Measurements from ENCODE around the gene FANCI. TPM values are rescaled to one million over a fixed set of nuclear protein-coding genes. Genes with fewer than 3 reads are reported as not detected.

The FANCI gene
- total and polyA plus RNA-seq, 2 of the 4 experiments (the other 2 are of a cell fraction): 13.2 to 34.2 TPM

DNA sequence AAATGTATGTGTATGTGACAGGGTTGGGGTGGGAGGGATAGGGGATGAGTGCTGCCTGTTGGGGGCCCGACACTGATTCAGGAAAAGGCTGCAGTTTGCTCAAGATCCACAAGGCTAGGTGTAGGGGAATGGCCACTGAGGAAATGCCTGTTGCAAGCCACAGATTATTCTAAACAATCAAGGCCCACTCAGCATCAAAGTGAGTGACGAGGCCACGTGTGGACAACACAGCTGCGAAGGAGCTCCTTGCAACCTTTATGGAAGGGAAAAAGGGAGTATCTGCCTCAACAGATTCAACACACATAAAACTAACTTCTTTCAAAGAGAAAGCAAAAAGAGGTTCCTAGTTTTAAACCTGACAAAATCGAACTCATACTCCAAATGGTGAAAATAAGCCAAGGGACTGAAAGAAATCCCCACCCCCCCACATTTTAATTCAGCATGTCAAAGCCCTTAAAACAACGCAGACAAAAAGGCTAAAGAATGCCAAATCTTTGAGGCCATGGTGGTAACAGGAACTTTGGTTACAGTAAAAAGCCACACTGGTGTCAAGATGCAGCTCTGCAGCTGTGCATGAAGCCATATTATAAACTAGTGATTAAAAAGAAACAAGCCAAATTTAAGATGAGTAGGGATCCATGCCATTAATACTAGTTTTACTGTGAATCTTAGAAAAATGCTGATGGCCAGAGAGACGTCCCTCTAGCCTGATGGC lies 87.3 kb downstream of the FANCI start:
- no TSS peak for BruUV-seq (replicated peaks)
- in situ Hi-C loops (cut with MboI; ENCODE audit: low sequenced_read_pairs): no loop called here
- Histone ChIP-seq H3K56ac (ENCODE audit: extremely low read depth, insufficient read depth, low read length) (no peak overlapping the region), H3K36me3 (ENCODE audit: control insufficient read depth, insufficient read depth, low read length) (peaks cover 57% of the 10 kb centered on the region), H3K18ac (ENCODE audit: low read depth, low read length) (no peak overlapping the region), H2AK5ac (ENCODE audit: low read depth, low read length) (no peak overlapping the region), H3K4me1 (ENCODE audit: control insufficient read depth, insufficient read depth, low read length) (peaks cover 11% of the 10 kb centered on the region; the same call in 1 of the 2 replicates), H3K9me1 (ENCODE audit: insufficient read depth, low read length) (peaks cover 6% of the 10 kb centered on the region; the same call in 1 of the 2 replicates), H2AFZ (replicated peaks; ENCODE audit: low read length, poor library complexity) (no peak overlapping the region), H3K4me3 (ENCODE audit: insufficient read depth, low read depth, low read length) (no peak overlapping the region), H4K5ac (ENCODE audit: low read depth, low read length) (no peak overlapping the region), H3K23ac (ENCODE audit: low read depth, low read length) (no peak overlapping the region), H4K91ac (ENCODE audit: insufficient read depth, low read depth, low read length) (no peak overlapping the region), H3K9ac (ENCODE audit: low read depth, low read length) (no peak overlapping the region), H3K4me2 (ENCODE audit: low read depth, low read length) (no peak overlapping the region; the same call in 1 of the 2 replicates), H3K14ac (replicated peaks; ENCODE audit: low read depth, low read length) (no peak overlapping the region), H2BK15ac (ENCODE audit: low read depth, low read length) (no peak overlapping the region), H4K20me1 (ENCODE audit: insufficient read depth, low read length) (peaks cover 64% of the 10 kb centered on the region), H3K9me3 (ENCODE audit: control insufficient read depth, insufficient read depth, low read length) (no peaks in the 10 kb centered on the region), H3K4ac (ENCODE audit: low read depth, low read length) (no peak overlapping the region), H2BK20ac (ENCODE audit: low read depth, low read length) (no peak overlapping the region), H2BK120ac (ENCODE audit: low read depth, low read length) (no peak overlapping the region), H4K8ac (ENCODE audit: low read depth in 2 of 2, low read length in 2 of 2) (no peak overlapping the region), H2BK5ac (ENCODE audit: low read depth, low read length, poor library complexity, severe bottlenecking) (no peak overlapping the region), H3K79me1 (ENCODE audit: low read depth in 1 of 2, low read length in 2 of 2) (peaks cover 43 to 73% of the 10 kb centered on the region in 2 experiments), H3K27me3 (ENCODE audit: control insufficient read depth, insufficient read depth, low read length) (no peaks in the 10 kb centered on the region), H3K27ac (ENCODE audit: insufficient read depth, low read length) (no peak overlapping the region), H2AK9ac (replicated peaks; ENCODE audit: low read depth, low read length, poor library complexity) (no peak overlapping the region)
- dilution Hi-C loops (cut with HindIII; ENCODE audit: low sequenced_read_pairs, unreplicated experiment): no loop called here
- TF ChIP-seq BHLHE40 (IDR thresholded peaks at IDR 0.05; ENCODE audit: low read depth, low read length) (no peak), RAD21 (IDR thresholded peaks at IDR 0.05; ENCODE audit: low read length) (no peak), MAZ (IDR thresholded peaks at IDR 0.05; ENCODE audit: borderline replicate concordance, low read depth, low read length) (no peak), MAFK (IDR thresholded peaks at IDR 0.05; ENCODE audit: low read depth, low read length) (no peak), FOS (IDR thresholded peaks at IDR 0.05; ENCODE audit: low read depth, low read length) (no peak), CEBPB (IDR thresholded peaks at IDR 0.05; ENCODE audit: low read depth, low read length) (no peak), RFX5 (IDR thresholded peaks at IDR 0.05; ENCODE audit: low read depth, low read length) (no peak), CHD1 (IDR thresholded peaks at IDR 0.05; ENCODE audit: low read depth, low read length) (no peak)
- TF ChIP-seq, protein P1, sequence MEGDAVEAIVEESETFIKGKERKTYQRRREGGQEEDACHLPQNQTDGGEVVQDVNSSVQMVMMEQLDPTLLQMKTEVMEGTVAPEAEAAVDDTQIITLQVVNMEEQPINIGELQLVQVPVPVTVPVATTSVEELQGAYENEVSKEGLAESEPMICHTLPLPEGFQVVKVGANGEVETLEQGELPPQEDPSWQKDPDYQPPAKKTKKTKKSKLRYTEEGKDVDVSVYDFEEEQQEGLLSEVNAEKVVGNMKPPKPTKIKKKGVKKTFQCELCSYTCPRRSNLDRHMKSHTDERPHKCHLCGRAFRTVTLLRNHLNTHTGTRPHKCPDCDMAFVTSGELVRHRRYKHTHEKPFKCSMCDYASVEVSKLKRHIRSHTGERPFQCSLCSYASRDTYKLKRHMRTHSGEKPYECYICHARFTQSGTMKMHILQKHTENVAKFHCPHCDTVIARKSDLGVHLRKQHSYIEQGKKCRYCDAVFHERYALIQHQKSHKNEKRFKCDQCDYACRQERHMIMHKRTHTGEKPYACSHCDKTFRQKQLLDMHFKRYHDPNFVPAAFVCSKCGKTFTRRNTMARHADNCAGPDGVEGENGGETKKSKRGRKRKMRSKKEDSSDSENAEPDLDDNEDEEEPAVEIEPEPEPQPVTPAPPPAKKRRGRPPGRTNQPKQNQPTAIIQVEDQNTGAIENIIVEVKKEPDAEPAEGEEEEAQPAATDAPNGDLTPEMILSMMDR (conservative IDR thresholded peaks at IDR 0.05; ENCODE audit: low read depth, low read length): no peak
- TF ChIP-seq, protein P2, sequence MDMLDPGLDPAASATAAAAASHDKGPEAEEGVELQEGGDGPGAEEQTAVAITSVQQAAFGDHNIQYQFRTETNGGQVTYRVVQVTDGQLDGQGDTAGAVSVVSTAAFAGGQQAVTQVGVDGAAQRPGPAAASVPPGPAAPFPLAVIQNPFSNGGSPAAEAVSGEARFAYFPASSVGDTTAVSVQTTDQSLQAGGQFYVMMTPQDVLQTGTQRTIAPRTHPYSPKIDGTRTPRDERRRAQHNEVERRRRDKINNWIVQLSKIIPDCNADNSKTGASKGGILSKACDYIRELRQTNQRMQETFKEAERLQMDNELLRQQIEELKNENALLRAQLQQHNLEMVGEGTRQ (IDR thresholded peaks at IDR 0.05; ENCODE audit: low read depth, low read length): no peak
- TF ChIP-seq, protein P3, sequence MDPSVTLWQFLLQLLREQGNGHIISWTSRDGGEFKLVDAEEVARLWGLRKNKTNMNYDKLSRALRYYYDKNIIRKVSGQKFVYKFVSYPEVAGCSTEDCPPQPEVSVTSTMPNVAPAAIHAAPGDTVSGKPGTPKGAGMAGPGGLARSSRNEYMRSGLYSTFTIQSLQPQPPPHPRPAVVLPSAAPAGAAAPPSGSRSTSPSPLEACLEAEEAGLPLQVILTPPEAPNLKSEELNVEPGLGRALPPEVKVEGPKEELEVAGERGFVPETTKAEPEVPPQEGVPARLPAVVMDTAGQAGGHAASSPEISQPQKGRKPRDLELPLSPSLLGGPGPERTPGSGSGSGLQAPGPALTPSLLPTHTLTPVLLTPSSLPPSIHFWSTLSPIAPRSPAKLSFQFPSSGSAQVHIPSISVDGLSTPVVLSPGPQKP (IDR thresholded peaks at IDR 0.05; ENCODE audit: borderline replicate concordance, low read depth, low read length): no peak
- ChIA-PET CTCF (interaction anchor here (0.6 to 0.8 kb wide), 2 partner anchors 8 to 656 kb away, joined by 3 to 4 read pairs; no protein-coding TSS in a partner anchor), POLR2A (ENCODE audit: unreplicated experiment) (no interaction called here)
- WGBS, 2 experiments (ENCODE audit: extremely low coverage in 2 of 2, insufficient read length in 1 of 2): no CpG with 5 or more reads among the region's 7 CpGs
- no peak for DNase-seq
- ATAC-seq (ENCODE audit: low read depth): no peak
- intact Hi-C loops (cut with micrococcal nuclease): no loop called here
